ENCODE measurements around the gene LAMB1.

DNA sequence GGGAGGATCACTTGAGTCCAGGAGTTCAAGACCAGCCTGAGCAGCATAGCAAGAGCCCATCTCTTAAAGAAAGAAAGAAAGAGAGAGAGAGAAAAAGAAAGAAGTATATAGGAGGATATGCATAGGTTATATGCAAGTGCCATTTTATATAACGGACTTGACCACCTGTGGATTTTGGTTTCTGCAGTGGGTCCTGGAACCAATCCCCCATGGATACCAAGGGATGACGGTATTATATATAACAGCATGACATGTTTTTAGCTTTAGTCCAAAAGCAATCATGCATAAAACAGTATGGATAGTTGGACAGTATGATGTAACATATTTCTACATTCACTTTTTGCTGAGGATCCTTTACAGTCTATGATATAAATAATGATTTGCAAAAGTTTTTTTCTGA lies 66.6 kb downstream of the LAMB1 start:
- TF ChIP-seq CTCF (IDR thresholded peaks at IDR 0.05): no peak
- TF ChIP-seq POLR2A (IDR thresholded peaks at IDR 0.05): no peak

Data from esophagus squamous epithelium (tissue), 4 donors.